ENCODE measurements around the gene MAPK4. TPM values are rescaled to one million over a fixed set of nuclear protein-coding genes. Genes with fewer than 3 reads are reported as not detected.

MAPK4 gene
- total RNA-seq, 1 donor from 2014 or later, result not detected

GRCh38 chr18:50630895-50631294 lies 71.0 kb downstream of the MAPK4 start:
- intact Hi-C loops (cut with micrococcal nuclease), result no loop called here

GRCh38 chr18:50632895-50633515 lies 73.1 kb downstream of the MAPK4 start:
- DNase-seq (no peak), ATAC-seq (ENCODE audit: low read depth) (no peak)
- intact Hi-C loops (cut with micrococcal nuclease), result no loop called here
- H3K27me3 Mint-ChIP-seq, result peaks cover 4% of the 10 kb centered on the region
- ChIA-PET CTCF (no interaction called here), POLR2A (no interaction called here)
- H3K9me3 Mint-ChIP-seq, result no peaks in the 10 kb centered on the region
- H3K27ac Mint-ChIP-seq, result no peak overlapping the region
- H3K4me1 Mint-ChIP-seq, result no peaks in the 10 kb centered on the region
- H3K36me3 Mint-ChIP-seq (ENCODE audit: low read depth), result no peaks in the 10 kb centered on the region
- no peak overlapping the region for H3K4me3 Mint-ChIP-seq
- TF ChIP-seq CTCF (IDR thresholded peaks at IDR 0.05), result no peak

More at GRCh38 chr18:50630895-50631294, 71.0 kb downstream of the MAPK4 start:
- H3K4me3 Mint-ChIP-seq, result no peak overlapping the region
- no peaks in the 10 kb centered on the region for H3K36me3 Mint-ChIP-seq (ENCODE audit: low read depth)
- CTCF ChIA-PET, result no interaction called here
- H3K27me3 Mint-ChIP-seq, result peaks cover 4% of the 10 kb centered on the region
- ATAC-seq (ENCODE audit: low read depth) (no peak), DNase-seq (no peak)
- POLR2A ChIA-PET, result no interaction called here
- no peak for TF ChIP-seq CTCF (IDR thresholded peaks at IDR 0.05)
- no peak overlapping the region for H3K27ac Mint-ChIP-seq
- H3K4me1 Mint-ChIP-seq, result no peaks in the 10 kb centered on the region
- H3K9me3 Mint-ChIP-seq, result no peaks in the 10 kb centered on the region

- POLR2A ChIA-PET, result no interaction called here
- H3K36me3 Mint-ChIP-seq (ENCODE audit: low read depth), result no peaks in the 10 kb centered on the region
- peaks cover 4% of the 10 kb centered on the region for H3K27me3 Mint-ChIP-seq
- no peaks in the 10 kb centered on the region for H3K9me3 Mint-ChIP-seq
- no peak overlapping the region for H3K4me3 Mint-ChIP-seq
- H3K4me1 Mint-ChIP-seq, result no peaks in the 10 kb centered on the region
- no peak overlapping the region for H3K27ac Mint-ChIP-seq
- CTCF ChIA-PET, result no interaction called here
- DNase-seq, result no peak
- intact Hi-C loops (cut with micrococcal nuclease), result no loop called here
- ATAC-seq (ENCODE audit: low read depth), result no peak
- TF ChIP-seq CTCF (IDR thresholded peaks at IDR 0.05), result no peak
Measured at GRCh38 chr18:50633992-50634391, 74.1 kb downstream of the MAPK4 start.

GRCh38 chr18:50636366-50637057 lies 76.6 kb downstream of the MAPK4 start:
- no peak for ATAC-seq (ENCODE audit: low read depth)
- TF ChIP-seq CTCF (IDR thresholded peaks at IDR 0.05), result no peak
- intact Hi-C loops (cut with micrococcal nuclease), result no loop called here
- no peaks in the 10 kb centered on the region for H3K4me1 Mint-ChIP-seq
- CTCF ChIA-PET, result no interaction called here
- H3K4me3 Mint-ChIP-seq, result no peak overlapping the region
- no peaks in the 10 kb centered on the region for H3K27me3 Mint-ChIP-seq
- H3K27ac Mint-ChIP-seq, result no peak overlapping the region
- no peaks in the 10 kb centered on the region for H3K9me3 Mint-ChIP-seq
- no peaks in the 10 kb centered on the region for H3K36me3 Mint-ChIP-seq (ENCODE audit: low read depth)
- DNase-seq, result no peak
- POLR2A ChIA-PET, result no interaction called here

GRCh38 chr18:50638016-50638883 lies 78.4 kb downstream of the MAPK4 start:
- H3K27me3 Mint-ChIP-seq, result no peaks in the 10 kb centered on the region
- ATAC-seq (ENCODE audit: low read depth) (no peak), DNase-seq (no peak)
- TF ChIP-seq CTCF (IDR thresholded peaks at IDR 0.05), result no peak
- no peak overlapping the region for H3K27ac Mint-ChIP-seq
- intact Hi-C loops (cut with micrococcal nuclease), result no loop called here
- no peaks in the 10 kb centered on the region for H3K9me3 Mint-ChIP-seq
- H3K4me1 Mint-ChIP-seq, result no peaks in the 10 kb centered on the region
- H3K4me3 Mint-ChIP-seq, result no peak overlapping the region
- H3K36me3 Mint-ChIP-seq (ENCODE audit: low read depth), result no peaks in the 10 kb centered on the region
- CTCF ChIA-PET, result no interaction called here
- POLR2A ChIA-PET, result no interaction called here
